Measurements from ENCODE around the gene ADIPOR2. TPM values are rescaled to one million over a fixed set of nuclear protein-coding genes. Genes with fewer than 3 reads are reported as not detected.

ADIPOR2 gene
- total and polyA plus RNA-seq, 2 donors (not counting 1 experiment from before 2014, with no cell fraction given): 43.1 to 46.1 TPM

DNA sequence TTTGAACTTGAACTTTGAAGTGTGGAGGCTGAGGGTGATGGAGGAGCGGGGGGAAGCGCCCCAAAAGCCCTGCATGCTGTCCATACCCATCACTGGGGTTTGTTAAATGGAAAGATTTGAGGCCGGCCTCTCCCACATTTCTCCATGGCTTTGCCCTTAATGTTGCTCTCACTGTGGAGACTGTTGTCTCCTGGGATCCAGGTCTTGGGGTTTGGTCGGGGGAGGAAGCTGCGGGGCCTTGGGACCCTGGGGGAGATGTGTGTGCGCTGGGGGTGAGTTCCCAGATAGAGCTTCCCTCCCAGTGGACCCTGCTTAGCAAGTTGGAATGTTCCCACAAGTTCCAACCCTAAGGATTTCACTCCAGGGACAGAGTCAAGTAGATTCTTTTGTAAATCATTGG lies 101.5 kb downstream of the ADIPOR2 start:
- no peaks in the 10 kb centered on the region for H4K20me1 ChIP-seq (ENCODE audit: control insufficient read depth, extremely low read depth, insufficient read depth, low read length)

DNA sequence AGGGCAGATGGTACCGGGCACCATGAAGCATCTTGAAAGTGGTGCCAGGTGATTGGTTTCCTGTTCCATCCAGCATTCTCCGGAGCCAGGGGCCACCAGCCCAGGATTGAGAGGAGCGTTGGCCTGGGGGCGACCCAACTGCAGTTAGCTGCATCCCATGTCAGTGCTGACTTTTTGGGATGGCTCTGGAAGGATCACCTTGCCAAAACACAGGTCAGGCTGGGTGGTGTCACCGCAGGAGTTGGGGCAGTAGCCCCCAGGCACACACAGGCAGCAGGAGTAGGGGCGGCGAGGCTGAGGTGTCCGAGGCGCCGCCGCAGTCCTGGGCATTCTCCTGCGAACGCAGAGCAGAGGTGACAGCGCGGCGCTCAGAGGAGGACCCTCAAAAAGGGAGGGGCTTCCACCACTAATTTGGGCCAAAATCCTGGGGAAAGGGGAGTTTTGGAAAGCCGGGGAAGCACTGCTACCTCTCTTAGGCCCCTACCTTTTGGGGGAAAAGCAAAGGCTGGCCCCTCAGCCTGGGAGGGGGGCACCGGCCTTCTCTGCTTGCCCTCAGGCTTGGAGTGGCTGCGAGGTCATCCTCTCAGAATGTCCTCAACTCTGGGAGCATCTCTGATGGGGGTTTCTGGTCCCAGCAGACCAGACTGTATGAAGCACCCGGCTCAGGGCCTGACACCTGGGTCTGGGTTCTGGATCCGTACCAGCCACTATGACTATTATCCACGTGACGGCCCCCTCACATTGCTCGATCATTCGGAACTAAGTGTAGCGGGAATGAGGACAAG lies 102.7 kb downstream of the ADIPOR2 start:
- no peaks in the 10 kb centered on the region for H3K36me3 ChIP-seq (ENCODE audit: control insufficient read depth, insufficient read depth, low read length)
- no peaks in the 10 kb centered on the region for H3K9me3 ChIP-seq (ENCODE audit: control insufficient read depth, insufficient read depth, low read depth, low read length)
- H3K4me3 ChIP-seq (replicated peaks in 1 of 4; ENCODE audit: control extremely low read depth in 1 of 4, insufficient read depth in 1 of 4, low read depth in 3 of 4, low read length in 4 of 4): no peak overlapping the region
- no peaks in the 10 kb centered on the region for H3K27me3 ChIP-seq (ENCODE audit: control insufficient read depth, insufficient read depth, low read length)
- TF ChIP-seq, protein P1, sequence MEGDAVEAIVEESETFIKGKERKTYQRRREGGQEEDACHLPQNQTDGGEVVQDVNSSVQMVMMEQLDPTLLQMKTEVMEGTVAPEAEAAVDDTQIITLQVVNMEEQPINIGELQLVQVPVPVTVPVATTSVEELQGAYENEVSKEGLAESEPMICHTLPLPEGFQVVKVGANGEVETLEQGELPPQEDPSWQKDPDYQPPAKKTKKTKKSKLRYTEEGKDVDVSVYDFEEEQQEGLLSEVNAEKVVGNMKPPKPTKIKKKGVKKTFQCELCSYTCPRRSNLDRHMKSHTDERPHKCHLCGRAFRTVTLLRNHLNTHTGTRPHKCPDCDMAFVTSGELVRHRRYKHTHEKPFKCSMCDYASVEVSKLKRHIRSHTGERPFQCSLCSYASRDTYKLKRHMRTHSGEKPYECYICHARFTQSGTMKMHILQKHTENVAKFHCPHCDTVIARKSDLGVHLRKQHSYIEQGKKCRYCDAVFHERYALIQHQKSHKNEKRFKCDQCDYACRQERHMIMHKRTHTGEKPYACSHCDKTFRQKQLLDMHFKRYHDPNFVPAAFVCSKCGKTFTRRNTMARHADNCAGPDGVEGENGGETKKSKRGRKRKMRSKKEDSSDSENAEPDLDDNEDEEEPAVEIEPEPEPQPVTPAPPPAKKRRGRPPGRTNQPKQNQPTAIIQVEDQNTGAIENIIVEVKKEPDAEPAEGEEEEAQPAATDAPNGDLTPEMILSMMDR (conservative IDR thresholded peaks at IDR 0.05 in 1 of 2, IDR thresholded peaks at IDR 0.05 in 1 of 2; ENCODE audit: low read depth in 1 of 2, low read length in 2 of 2): no peak
- no peak for TF ChIP-seq EZH2 (IDR thresholded peaks at IDR 0.05; ENCODE audit: low read length, missing control alignments)
- H3K9ac ChIP-seq (ENCODE audit: insufficient read depth, low read length): no peak overlapping the region
- no peak overlapping the region for H3K27ac ChIP-seq (ENCODE audit: insufficient read depth, low read length)
- peaks cover 11% of the 10 kb centered on the region for H3K4me1 ChIP-seq (ENCODE audit: control insufficient read depth, extremely low read depth, insufficient read depth, low read length)
- no peak for DNase-seq (ENCODE audit: low read depth in 2 of 2)
- H3K79me2 ChIP-seq (ENCODE audit: control insufficient read depth, insufficient read depth, low read length): no peaks in the 10 kb centered on the region
- H3K4me2 ChIP-seq (ENCODE audit: extremely low read depth, insufficient read depth, low read length): no peak overlapping the region
- no peak overlapping the region for H2AFZ ChIP-seq (ENCODE audit: low read length)
- H4K20me1 ChIP-seq (ENCODE audit: control insufficient read depth, extremely low read depth, insufficient read depth, low read length): no peaks in the 10 kb centered on the region

More for the DNA sequence above, 101.5 kb downstream of the ADIPOR2 start:
- Histone ChIP-seq H3K27me3 (ENCODE audit: control insufficient read depth, insufficient read depth, low read length) (no peaks in the 10 kb centered on the region), H3K27ac (ENCODE audit: insufficient read depth, low read length) (no peak overlapping the region), H3K4me2 (ENCODE audit: extremely low read depth, insufficient read depth, low read length) (no peak overlapping the region), H3K9me3 (ENCODE audit: control insufficient read depth, insufficient read depth, low read depth, low read length) (no peaks in the 10 kb centered on the region), H2AFZ (ENCODE audit: low read length) (no peak overlapping the region), H3K36me3 (ENCODE audit: control insufficient read depth, insufficient read depth, low read length) (no peaks in the 10 kb centered on the region), H3K4me3 (replicated peaks in 1 of 4; ENCODE audit: control extremely low read depth in 1 of 4, insufficient read depth in 1 of 4, low read depth in 3 of 4, low read length in 4 of 4) (no peak overlapping the region), H3K4me1 (ENCODE audit: control insufficient read depth, extremely low read depth, insufficient read depth, low read length) (peaks cover 11% of the 10 kb centered on the region), H3K79me2 (ENCODE audit: control insufficient read depth, insufficient read depth, low read length) (no peaks in the 10 kb centered on the region), H3K9ac (ENCODE audit: insufficient read depth, low read length) (no peak overlapping the region)
- no peak for DNase-seq (ENCODE audit: low read depth in 2 of 2)
- TF ChIP-seq, protein P1 (conservative IDR thresholded peaks at IDR 0.05 in 1 of 2, IDR thresholded peaks at IDR 0.05 in 1 of 2; ENCODE audit: low read depth in 1 of 2, low read length in 2 of 2): no peak
- no peak for TF ChIP-seq EZH2 (IDR thresholded peaks at IDR 0.05; ENCODE audit: low read length, missing control alignments)

DNA sequence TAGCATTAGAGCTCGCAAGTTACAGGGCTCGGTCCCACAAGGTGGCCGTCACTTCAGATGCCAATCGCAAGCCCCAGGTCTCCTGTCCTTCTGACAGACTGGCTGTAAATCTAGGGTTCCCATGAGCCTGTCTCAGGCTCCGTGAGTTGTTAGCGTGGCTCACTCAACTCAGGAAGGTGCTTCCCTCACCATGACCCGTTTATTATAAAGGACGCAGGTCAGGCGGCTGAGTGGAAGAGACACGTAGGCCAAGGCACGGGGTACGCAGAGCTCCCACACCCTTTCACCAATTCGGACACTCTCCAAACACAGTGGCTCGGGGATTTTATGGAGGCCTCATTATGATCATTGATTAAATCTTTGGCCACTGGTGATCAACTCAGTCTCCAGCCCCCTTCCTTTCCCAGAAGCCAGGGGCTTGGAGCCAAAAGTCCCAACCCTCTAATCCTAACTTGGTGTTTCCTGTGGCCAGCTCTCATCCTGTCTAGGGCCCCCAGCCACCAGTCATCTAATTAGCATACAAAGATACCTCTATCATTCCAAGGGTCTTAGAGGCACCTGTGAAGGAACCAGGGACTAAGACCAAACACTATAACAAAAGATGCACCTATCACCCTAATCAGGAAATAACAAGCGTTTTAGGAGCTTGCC lies 103.7 kb downstream of the ADIPOR2 start:
- no peak overlapping the region for H3K27ac ChIP-seq (ENCODE audit: insufficient read depth, low read length)
- no peaks in the 10 kb centered on the region for H4K20me1 ChIP-seq (ENCODE audit: control insufficient read depth, extremely low read depth, insufficient read depth, low read length)
- TF ChIP-seq EZH2 (IDR thresholded peaks at IDR 0.05; ENCODE audit: low read length, missing control alignments): no peak
- TF ChIP-seq, protein P1 (conservative IDR thresholded peaks at IDR 0.05 in 1 of 2, IDR thresholded peaks at IDR 0.05 in 1 of 2; ENCODE audit: low read depth in 1 of 2, low read length in 2 of 2): no peak
- no peak overlapping the region for H2AFZ ChIP-seq (ENCODE audit: low read length)
- peaks cover 11% of the 10 kb centered on the region for H3K4me1 ChIP-seq (ENCODE audit: control insufficient read depth, extremely low read depth, insufficient read depth, low read length)
- H3K36me3 ChIP-seq (ENCODE audit: control insufficient read depth, insufficient read depth, low read length): no peaks in the 10 kb centered on the region
- no peaks in the 10 kb centered on the region for H3K9me3 ChIP-seq (ENCODE audit: control insufficient read depth, insufficient read depth, low read depth, low read length)
- H3K27me3 ChIP-seq (ENCODE audit: control insufficient read depth, insufficient read depth, low read length): no peaks in the 10 kb centered on the region
- no peak overlapping the region for H3K4me2 ChIP-seq (ENCODE audit: extremely low read depth, insufficient read depth, low read length)
- H3K9ac ChIP-seq (ENCODE audit: insufficient read depth, low read length): no peak overlapping the region
- no peak for DNase-seq (ENCODE audit: low read depth in 2 of 2)
- no peak overlapping the region for H3K4me3 ChIP-seq (replicated peaks in 1 of 4; ENCODE audit: control extremely low read depth in 1 of 4, insufficient read depth in 1 of 4, low read depth in 3 of 4, low read length in 4 of 4)
- no peaks in the 10 kb centered on the region for H3K79me2 ChIP-seq (ENCODE audit: control insufficient read depth, insufficient read depth, low read length)

Measured in fibroblast of lung (primary cell).